ENCODE data around the gene DLX2. TPM values are rescaled to one million over a fixed set of nuclear protein-coding genes. Genes with fewer than 3 reads are reported as not detected.
A peak's percentile ranks its signal among the peaks of the same experiment; 100 is the strongest.

Gene DLX2
- total RNA-seq, 1 donor = 0.36 TPM

- Histone ChIP-seq H2AFZ (ENCODE audit: low read length) (no peak overlapping the region), H3K27ac (ENCODE audit: low read depth, low read length) (no peak overlapping the region), H3K9me3 (ENCODE audit: low read depth, low read length) (no peaks in the 10 kb centered on the region), H3K27me3 (ENCODE audit: insufficient read depth, low read length) (peaks cover 10% of the 10 kb centered on the region), H3K36me3 (ENCODE audit: insufficient read depth, low read length) (no peaks in the 10 kb centered on the region), H3K4me2 (ENCODE audit: insufficient read depth, low read length) (no peak overlapping the region), H3K4me1 (ENCODE audit: insufficient read depth, low read length) (peaks cover 23% of the 10 kb centered on the region), H4K20me1 (ENCODE audit: insufficient read depth, low read length) (no peaks in the 10 kb centered on the region), H3K79me2 (ENCODE audit: insufficient read depth, low read length) (no peaks in the 10 kb centered on the region), H3K4me3 (ENCODE audit: insufficient read depth, low read length) (no peak overlapping the region)
- no peak for TF ChIP-seq CTCF (IDR thresholded peaks at IDR 0.05; ENCODE audit: extremely low read depth, low read depth, low read length)
- DNase-seq (ENCODE audit: insufficient read length, low spot score, missing footprints) = peak; percentile 41
These were observed 22.7 kb downstream of the DLX2 start for GRCh38 chr2:172079838-172080640.

DNA sequence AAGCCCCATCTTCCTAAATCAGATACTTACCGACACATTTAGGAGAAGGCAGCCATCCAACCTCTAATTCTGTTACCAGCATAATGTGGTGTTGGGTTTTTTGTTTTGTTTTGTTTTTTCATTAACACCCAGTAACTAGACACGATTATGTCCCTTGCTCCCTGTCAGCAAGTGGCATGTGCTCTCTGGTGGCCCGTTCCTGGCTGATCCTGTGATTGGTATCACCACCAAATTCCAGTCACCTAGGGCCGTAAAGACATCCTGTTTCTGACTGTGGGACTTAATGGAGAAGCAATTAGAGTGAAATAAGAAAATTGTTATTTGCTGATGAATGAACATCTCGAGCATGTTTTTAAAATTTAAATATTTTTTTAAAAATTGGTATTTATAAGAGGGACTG, 23.3 kb downstream of the DLX2 start:
- no peak overlapping the region for H3K4me3 ChIP-seq (ENCODE audit: insufficient read depth, low read length)
- H3K9me3 ChIP-seq (ENCODE audit: low read depth, low read length) = no peaks in the 10 kb centered on the region
- no peak overlapping the region for H3K27ac ChIP-seq (ENCODE audit: low read depth, low read length)
- no peak overlapping the region for H3K4me2 ChIP-seq (ENCODE audit: insufficient read depth, low read length)
- H3K4me1 ChIP-seq (ENCODE audit: insufficient read depth, low read length) = peaks cover 20% of the 10 kb centered on the region
- H3K79me2 ChIP-seq (ENCODE audit: insufficient read depth, low read length) = no peaks in the 10 kb centered on the region
- H3K27me3 ChIP-seq (ENCODE audit: insufficient read depth, low read length) = peaks cover 10% of the 10 kb centered on the region
- peak; percentile 19 for DNase-seq (ENCODE audit: insufficient read length, low spot score, missing footprints)
- H2AFZ ChIP-seq (ENCODE audit: low read length) = no peak overlapping the region
- no peaks in the 10 kb centered on the region for H4K20me1 ChIP-seq (ENCODE audit: insufficient read depth, low read length)
- H3K36me3 ChIP-seq (ENCODE audit: insufficient read depth, low read length) = no peaks in the 10 kb centered on the region
- TF ChIP-seq CTCF (IDR thresholded peaks at IDR 0.05; ENCODE audit: extremely low read depth, low read depth, low read length) = no peak

GRCh38 chr2:172074254-172074653, 28.4 kb downstream of the DLX2 start:
- H3K4me2 ChIP-seq (ENCODE audit: insufficient read depth, low read length) = no peak overlapping the region
- no peaks in the 10 kb centered on the region for H3K79me2 ChIP-seq (ENCODE audit: insufficient read depth, low read length)
- H3K36me3 ChIP-seq (ENCODE audit: insufficient read depth, low read length) = no peaks in the 10 kb centered on the region
- H3K27ac ChIP-seq (ENCODE audit: low read depth, low read length) = no peak overlapping the region
- H3K27me3 ChIP-seq (ENCODE audit: insufficient read depth, low read length) = no peaks in the 10 kb centered on the region
- TF ChIP-seq CTCF (IDR thresholded peaks at IDR 0.05; ENCODE audit: extremely low read depth, low read depth, low read length) = no peak
- H3K4me1 ChIP-seq (ENCODE audit: insufficient read depth, low read length) = no peaks in the 10 kb centered on the region
- no peaks in the 10 kb centered on the region for H3K9me3 ChIP-seq (ENCODE audit: low read depth, low read length)
- no peak for DNase-seq (ENCODE audit: insufficient read length, low spot score, missing footprints)
- no peaks in the 10 kb centered on the region for H4K20me1 ChIP-seq (ENCODE audit: insufficient read depth, low read length)
- H3K4me3 ChIP-seq (ENCODE audit: insufficient read depth, low read length) = no peak overlapping the region
- no peak overlapping the region for H2AFZ ChIP-seq (ENCODE audit: low read length)

DNA sequence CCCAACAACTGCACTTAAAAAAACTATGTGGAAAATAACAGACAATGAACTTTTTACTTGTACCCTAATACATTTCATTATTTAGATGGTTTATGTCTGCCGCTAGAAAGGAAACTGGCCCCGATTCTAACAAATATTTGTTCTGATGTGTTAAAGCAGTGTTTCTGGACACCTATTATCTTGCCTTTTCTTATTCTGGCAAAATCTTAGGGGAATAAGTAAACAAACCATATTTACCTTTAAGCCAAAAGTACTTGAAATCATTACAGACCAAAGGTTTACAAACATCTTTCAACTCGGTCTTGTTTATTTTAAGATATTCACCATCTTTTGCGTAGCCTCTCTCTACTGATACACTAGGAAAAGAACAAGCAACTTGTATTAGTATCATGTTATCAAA, 29.2 kb downstream of the DLX2 start:
- no peaks in the 10 kb centered on the region for H3K27me3 ChIP-seq (ENCODE audit: insufficient read depth, low read length)
- TF ChIP-seq CTCF (IDR thresholded peaks at IDR 0.05; ENCODE audit: extremely low read depth, low read depth, low read length) = no peak
- no peak overlapping the region for H3K4me3 ChIP-seq (ENCODE audit: insufficient read depth, low read length)
- no peak overlapping the region for H2AFZ ChIP-seq (ENCODE audit: low read length)
- H3K27ac ChIP-seq (ENCODE audit: low read depth, low read length) = no peak overlapping the region
- no peaks in the 10 kb centered on the region for H3K36me3 ChIP-seq (ENCODE audit: insufficient read depth, low read length)
- H3K79me2 ChIP-seq (ENCODE audit: insufficient read depth, low read length) = no peaks in the 10 kb centered on the region
- DNase-seq (ENCODE audit: insufficient read length, low spot score, missing footprints) = no peak
- H3K4me1 ChIP-seq (ENCODE audit: insufficient read depth, low read length) = no peaks in the 10 kb centered on the region
- no peaks in the 10 kb centered on the region for H4K20me1 ChIP-seq (ENCODE audit: insufficient read depth, low read length)
- no peaks in the 10 kb centered on the region for H3K9me3 ChIP-seq (ENCODE audit: low read depth, low read length)
- no peak overlapping the region for H3K4me2 ChIP-seq (ENCODE audit: insufficient read depth, low read length)

Measured in osteoblast (primary cell).